Neural cell (in vitro differentiated cells): ENCODE data around the gene OR6Y1.

Experiments
- CTCF ChIP-seq: fragments of 450-650 bp; IDR thresholded peaks from 2 replicates; pipeline ENCODE4 v1.5.1; 2014; ENCODE audit warnings: antibody characterized with exemption, mild to moderate bottlenecking, moderate library complexity; ENCODE audit not compliant: poor library complexity, severe bottlenecking
- EP300 ChIP-seq: fragments of 450-650 bp; conservative IDR thresholded peaks from 2 replicates; pipeline ENCODE4 v1.6.1; 2014; ENCODE audit warnings: antibody characterized with exemption, mild to moderate bottlenecking, moderate library complexity; ENCODE audit not compliant: poor library complexity, severe bottlenecking
- EZH2 ChIP-seq: fragments of 200-600, 300-800 bp; shearing (Covaris generic), sonication (generic); IDR thresholded peaks from 2 replicates; pipeline ENCODE4 v1.6.1; 2014; ENCODE audit warnings: antibody characterized with exemption, low read length, borderline replicate concordance, mild to moderate bottlenecking; ENCODE audit not compliant: insufficient read depth, poor library complexity, severe bottlenecking
- MXI1 ChIP-seq: fragments of 450-650 bp; conservative IDR thresholded peaks from 2 replicates; pipeline ENCODE4 v1.6.1; 2014; ENCODE audit warnings: antibody characterized with exemption, mild to moderate bottlenecking; ENCODE audit not compliant: poor library complexity, severe bottlenecking
- POLR2AphosphoS5 ChIP-seq: IDR thresholded peaks from 2 replicates; pipeline ENCODE4 v1.6.1; 2012
- RAD21 ChIP-seq: fragments of 450-650 bp; conservative IDR thresholded peaks from 2 replicates; pipeline ENCODE4 v1.6.1; 2014; ENCODE audit warnings: antibody characterized with exemption, mild to moderate bottlenecking, moderate library complexity
- REST ChIP-seq: IDR thresholded peaks from 2 replicates; pipeline ENCODE4 v1.6.1; 2012; ENCODE audit warnings: borderline replicate concordance
- SMC3 ChIP-seq: fragments of 450-650 bp; conservative IDR thresholded peaks from 2 replicates; pipeline ENCODE4 v1.6.1; 2014; ENCODE audit warnings: antibody characterized with exemption, mild to moderate bottlenecking, moderate library complexity; ENCODE audit not compliant: poor library complexity
- TAF1 ChIP-seq: IDR thresholded peaks from 2 replicates; pipeline ENCODE4 v1.6.1; 2012; ENCODE audit warnings: low read depth

- TF ChIP-seq CTCF (no peak), SMC3 (no peak), EP300 (no peak), POLR2AphosphoS5 (no peak), TAF1 (no peak), EZH2 (no peak), REST (no peak), MXI1 (no peak), RAD21 (no peak)
These were observed 57.8 kb downstream of the OR6Y1 start for GRCh38 chr1:158496374-158496773.
